NOMO-1 treated with dmso at 0.1 percent for 144 hours (cell line): Measurements from ENCODE around the gene REV1.
"Not testable (repeated sequence)": the region's sequence is repeated elsewhere in the genome, so short reads cannot be mapped to it uniquely, and the experiment has no call there.

Experiments used
- DNase-seq: peaks from one replicate; lab custom pipeline; 2025; ENCODE audit not compliant: unreplicated experiment; lab: John Stamatoyannopoulos, UW

REV1 gene

DNA sequence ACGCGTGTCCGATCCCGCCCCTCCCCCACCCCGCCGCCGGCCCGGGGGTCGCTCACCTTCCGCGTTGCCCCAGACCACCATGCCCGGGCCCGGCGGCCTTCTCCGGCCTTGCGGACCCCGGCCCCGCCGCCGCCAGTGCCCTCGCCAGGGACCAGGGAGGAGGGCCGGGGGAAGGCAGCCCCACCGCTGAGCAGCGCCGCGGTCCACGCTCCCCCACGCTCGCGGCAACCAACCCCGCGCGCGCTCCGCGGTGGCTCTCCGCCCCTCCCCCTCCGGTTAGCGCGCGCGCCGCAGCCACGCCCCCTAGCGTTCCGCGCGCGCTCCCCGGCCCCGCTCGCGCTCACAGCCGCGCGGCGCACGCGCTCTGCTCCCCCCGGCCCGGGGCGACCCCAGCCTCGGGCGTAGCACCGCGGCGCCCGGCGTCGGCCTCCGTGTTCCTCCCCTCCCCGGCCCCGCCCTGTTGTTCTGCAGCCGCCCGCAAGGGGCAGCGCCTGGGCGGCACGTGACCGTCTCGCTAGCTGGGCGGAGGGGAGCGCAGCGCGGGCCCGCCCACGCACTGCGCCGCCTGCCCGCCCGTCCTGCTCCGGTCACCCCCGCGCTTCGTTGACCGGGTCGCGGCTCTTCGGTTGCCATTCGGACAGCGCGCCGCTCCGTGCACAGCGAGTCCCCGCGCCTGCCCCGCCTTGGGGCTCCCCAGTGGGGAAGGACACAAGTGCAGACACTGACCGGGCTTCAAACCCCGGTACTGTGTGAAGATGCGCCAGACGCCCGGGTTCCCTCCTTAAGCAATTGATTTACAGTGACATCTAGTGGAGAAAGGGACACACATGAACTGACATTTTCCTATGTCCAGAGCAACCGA is at the start of gene REV1:
REV1 (minus strand) TSS at position 257 of the 862 bp plus-strand sequence. CDS start 25,042 bp downstream, outside the sequence.
- DNase-seq: peak; percentile 89

DNA sequence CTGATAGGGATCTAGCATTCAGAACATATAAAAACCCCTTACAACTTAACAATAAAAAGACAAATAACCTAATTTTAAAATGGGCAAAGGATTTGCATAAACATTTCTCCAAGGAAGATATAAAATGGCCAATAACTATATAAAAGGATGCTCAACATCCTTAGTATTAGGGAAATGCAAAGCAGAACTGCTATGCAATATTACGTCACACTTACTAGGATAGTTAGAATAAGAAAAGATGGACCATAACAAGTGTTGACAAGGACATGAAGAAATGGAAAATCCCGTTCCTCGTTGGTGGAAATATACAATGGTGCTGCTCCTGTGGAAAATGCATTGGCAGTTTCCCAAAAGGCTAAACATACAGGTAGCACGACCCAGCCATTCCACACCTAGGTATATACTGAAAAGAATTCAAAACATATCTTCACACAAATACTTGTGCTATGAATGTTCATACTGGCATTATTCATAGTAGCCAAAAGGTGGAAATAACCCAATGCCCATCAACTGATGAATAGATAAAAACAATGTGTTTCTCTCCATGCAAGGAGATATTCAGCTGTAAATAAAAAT is 48.2 kb upstream of the REV1 start:
- DNase-seq: no peak

DNA sequence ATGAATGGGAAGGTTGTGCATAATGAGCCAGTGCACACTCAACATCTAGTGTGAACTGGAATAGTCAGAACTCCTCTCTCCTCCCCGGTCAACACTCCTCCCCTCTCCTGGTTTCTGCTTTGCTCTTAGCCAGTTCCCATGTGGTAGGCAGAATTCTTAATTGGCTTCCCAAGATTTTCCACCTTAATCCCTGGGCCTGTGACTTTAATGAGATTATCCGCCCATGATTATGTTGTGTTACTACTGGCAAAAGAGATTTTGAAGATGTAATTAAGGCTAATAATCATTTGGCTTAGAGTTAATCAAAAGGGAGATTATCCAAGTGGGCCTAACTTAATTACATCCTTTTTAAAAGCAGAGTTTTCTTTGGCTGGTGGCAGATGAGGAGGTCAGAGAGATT is 34.2 kb upstream of the REV1 start:
- no peak for DNase-seq

DNA sequence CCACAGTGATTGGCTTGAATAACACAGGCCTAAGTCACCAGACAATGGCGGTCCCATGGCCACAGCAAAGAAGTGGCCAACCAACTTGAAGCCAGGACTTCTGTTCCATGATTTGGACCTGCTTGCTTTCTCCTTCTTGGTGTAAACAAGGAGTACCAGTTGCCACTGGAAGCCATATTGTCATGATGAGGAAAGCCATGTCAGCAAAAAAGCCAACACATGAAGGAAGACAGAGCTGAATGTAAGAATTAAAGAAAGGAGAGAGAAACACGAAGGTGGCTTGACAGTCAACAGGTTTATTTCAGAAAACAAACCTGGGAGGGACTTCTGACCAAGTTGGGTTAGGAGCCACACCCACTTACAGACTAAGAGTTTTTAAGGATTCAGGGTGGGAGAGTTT is 32.3 kb upstream of the REV1 start:
- no peak for DNase-seq

DNA sequence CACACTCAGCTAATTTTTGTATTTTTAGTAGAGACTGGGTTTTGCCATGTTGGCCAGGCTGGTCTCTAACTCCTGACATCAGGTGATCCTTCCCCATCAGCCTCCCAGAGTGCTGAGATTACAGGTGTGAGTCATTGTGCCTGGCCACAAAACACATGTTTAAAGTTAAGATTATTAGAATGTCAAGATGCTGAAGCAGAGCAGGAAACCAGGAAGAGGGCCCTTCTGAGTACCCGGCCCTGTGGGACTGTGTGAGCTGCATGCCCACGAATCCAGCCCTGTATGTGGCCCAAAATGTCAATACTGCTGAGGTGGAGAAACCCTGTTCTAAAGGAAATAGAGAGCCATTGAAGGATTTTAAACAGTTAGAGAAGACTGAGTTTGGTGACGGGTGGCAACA is 31.0 kb upstream of the REV1 start:
- DNase-seq: no peak

DNA sequence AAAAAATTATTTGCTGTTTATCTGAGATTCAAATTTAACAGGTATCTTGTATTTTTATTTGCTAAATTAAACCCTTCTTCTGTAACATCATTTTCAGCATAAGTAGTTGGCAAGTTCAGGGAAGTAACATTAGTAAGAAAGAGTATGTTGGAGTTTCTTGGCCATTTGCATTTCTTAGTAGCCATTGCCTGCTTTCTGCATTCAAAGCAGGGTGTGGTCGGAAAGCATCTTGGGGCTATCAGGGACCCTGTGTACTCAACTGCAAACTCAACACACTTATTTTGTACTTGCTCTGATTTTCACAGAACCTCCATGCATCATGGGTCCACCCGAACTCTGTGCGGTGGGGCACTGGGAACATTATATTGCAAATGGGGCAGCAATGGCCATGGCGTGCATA is 30.4 kb upstream of the REV1 start:
- DNase-seq: no peak

DNA sequence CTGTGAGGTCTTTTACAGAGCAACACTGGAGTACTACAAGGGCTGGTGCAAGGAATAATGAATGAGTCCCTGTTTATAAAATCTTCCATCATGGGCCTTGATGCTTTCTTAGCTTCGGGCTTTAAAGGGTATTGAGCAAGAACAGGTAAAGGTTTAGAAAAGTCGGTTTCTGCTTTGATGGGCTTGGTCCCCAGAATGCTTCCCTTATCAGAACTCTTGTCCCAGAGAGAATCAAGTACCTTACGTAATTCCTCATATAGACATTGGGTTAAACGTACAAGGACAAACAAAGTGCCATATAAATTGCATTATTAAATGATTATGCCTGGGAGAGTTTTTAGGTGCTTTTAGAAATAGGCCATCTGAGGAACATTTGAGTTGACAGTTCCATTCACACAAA is 24.5 kb upstream of the REV1 start:
- DNase-seq: no peak

DNA sequence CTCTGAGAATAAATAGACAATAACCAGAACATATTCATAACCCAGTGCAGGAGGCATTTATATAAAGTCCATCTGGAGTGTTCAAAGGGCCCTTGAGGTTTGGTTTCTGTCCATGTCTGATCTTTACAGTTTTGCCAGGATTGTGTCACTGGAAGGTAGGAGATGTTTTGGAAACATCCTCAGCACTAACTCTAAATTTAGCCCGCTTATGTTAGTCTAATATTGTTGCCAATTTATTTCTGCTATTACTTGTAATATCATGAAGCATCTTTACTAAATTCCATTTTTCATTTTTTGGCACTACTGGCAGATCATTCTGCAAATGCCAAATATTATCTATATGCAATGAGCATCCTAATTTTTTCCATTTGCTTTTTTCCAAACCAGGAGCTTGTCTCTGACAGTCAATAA is 22.4 kb upstream of the REV1 start:
- no peak for DNase-seq

DNA sequence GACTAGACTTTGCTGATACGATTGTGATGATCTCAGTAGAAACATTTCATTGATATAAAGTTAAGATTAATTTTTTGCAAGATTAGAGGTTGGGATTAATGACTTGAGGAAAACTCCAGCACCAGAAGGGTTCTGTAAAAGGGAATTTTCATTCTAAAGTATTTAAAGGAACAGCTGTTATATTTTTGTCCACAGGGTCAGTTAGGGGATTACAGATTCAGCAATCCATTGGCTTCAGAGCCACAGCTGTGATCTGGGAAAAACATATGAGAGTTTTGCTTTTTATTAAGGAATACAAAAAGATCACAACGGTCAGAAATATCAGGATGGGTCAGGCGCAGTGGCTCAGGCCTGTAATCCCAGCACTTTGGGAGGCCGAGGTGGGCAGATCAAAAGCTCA is 19.6 kb upstream of the REV1 start:
- DNase-seq: no peak

DNA sequence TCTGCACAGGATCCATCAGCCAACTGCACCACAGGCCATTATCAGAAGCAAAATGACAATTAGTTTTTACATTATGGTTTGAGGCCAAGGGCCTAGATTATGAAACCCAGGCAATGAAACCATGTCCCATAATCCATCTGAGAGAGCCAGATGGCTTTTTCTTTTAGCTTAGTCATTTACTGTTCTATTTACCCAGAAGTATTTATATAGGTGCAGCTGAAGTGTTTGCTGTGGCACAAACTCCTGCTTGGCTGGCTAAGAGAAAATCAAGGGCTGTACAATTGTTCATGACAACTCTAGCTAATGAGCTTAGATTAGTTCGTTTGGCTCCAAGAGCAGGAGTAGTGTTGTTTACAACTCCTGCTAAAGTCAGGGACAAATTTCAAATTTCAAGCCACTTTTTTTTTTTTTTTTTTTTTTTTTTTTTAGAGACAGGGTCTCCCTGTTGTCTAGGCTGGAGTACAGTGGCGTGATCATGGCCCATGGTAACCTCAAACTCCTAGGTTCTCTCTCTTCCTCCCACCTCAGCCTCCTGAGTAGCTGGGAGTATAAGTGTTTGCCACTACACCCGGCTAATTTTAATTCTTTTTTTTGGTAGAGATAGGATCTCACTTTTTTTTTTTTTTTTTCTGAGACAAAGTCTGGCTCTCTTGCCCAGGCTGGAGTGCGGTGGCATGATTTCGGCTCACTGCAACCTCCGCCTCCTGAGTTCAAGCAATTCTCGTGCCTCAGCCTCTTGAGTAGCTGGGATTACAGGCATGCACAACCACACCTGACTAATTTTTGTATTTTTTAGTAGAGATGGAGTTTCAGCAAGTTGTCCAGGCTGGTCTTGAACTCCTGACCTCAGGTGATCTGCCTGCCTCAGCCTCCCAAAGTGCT is 18.4 kb upstream of the REV1 start:
- no peak for DNase-seq

DNA sequence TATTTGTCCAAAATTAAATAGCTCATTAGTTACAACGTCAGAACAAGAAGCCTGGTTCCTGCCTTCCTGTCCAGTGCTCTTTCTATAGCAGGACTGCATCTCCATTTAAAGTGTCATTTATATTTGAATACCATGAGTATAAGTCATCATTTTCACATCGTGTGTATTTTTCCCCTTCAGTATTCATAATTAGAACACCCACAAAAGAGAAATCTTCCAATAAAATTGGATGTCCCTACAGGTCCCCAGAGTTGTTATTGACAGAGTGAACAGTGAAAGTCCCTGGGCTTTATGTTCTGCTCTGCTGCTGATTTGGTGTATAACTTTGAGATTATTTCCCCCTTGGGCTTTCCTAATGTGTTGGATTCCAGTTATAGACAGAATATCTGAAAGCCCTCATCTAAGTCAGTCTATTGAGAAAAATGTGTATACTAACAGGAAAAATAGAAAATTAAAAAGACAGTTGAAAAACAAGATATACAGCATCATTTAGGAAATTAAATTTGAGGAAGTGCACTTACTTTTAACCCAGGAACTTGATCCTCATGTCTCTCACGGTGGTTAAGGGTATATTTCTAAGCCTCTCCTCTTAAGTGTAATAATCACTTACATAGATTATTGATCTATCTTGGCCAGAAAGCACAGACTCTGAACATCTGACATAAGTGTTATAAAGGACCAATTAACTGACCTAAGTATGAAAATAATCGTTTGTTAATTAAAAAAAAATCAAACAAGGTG is 15.2 kb upstream of the REV1 start:
- no peak for DNase-seq

DNA sequence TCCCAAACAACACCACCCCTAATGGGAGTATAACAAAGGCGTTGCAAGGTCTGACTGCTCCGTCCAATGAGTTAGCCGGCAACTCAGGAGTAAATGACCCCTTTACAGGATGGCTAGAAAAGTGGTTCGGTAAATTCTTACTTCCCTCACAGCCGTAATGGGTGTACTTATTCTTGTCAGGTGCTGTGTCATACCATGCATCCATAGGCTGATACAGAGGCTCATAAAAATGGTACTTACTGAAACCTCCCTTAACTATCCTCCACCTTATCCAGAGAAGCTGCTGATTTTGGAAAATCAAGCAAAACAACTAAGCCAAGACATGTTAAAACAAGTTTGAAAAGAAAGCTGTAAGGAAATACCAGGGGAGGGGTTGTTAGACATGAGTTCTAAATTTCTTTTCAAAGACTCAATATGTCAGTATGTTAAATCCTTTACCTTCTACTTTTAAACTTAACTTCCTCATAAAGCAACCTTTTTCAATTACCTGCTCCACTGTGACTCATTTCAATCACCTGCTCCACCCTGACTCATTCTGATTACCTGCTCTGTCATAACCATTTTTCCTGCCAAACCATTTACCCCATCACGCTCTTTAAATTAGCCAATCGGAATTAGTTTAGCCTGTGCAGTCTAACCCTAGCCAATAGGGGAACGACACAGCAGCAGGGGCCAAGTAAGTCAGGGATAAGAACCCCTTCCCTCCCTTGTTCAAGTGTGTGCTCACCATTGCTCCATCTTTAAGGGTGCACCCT is 14.0 kb upstream of the REV1 start:
- DNase-seq: not testable (repeated sequence)

DNA sequence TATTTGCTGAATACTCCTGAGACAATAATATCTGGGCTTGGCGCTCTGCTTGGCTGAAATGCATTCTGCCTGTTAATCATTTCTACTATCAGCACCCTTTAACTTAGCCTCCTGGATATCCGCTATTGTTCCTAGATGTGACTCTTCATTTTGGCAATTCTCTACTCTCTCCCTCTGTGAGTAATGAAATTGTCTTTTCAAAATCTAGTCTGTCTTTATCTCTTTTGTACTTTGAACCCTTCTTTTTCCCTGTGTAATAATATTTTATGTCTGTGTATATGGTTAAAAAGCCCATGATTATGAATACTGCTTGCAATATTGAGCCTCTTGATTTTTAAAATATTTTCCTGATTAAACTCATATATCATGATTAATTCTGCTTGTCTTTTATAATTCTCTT is 6.2 kb upstream of the REV1 start:
- DNase-seq: no peak

DNA sequence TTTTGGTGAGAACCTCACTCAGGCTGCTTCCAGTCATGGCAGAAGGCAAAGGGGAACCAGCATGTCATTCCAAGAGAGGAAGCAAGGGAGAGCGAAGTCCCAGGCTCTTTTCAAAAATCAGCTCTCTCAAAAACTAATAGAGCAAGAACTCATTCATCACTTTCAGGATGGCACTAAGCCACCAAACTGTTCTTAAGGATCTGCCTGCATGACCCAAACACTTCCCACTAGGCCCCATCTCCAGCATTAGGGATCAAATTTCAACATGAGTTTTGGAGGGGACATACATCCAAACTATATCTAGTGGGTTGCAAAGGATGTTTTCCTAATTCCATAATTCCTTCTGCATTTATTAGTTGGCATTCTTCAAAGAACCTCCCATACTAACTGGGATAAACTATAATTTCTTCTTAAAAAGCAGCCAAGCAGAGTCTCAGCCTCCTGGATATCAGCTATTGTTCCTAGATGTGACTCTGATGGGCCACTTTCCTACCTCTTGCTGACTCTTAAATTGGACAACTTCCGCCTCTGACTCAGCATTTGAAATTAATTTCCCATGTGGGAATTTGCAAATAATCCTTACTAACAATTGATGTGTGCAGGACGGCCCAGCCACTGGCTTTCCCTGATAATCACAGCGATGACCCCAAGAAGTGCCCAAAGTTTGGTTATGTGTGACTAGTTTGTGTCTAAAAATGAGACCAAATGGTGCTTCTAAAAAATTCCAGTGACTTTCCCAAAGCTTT is 5.5 kb upstream of the REV1 start:
- no peak for DNase-seq

DNA sequence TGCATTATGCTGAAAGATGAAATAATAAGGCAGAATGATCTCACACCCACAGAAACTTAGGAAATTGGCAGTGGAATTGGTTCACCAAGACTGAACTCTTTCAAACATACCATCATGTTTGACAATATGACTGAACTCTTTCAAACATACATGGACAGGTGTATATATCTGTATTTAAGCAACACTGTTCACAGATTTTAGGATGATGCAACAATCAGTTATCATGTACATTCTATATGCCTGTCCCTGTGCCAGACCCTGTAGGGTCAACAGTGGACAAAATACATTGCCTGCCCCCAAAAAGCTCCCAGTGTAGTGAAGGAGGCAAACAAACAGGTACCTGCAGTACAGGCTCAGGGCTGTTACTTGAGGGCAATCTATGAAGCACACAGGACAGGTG is 2.9 kb upstream of the REV1 start:
- DNase-seq: no peak

DNA sequence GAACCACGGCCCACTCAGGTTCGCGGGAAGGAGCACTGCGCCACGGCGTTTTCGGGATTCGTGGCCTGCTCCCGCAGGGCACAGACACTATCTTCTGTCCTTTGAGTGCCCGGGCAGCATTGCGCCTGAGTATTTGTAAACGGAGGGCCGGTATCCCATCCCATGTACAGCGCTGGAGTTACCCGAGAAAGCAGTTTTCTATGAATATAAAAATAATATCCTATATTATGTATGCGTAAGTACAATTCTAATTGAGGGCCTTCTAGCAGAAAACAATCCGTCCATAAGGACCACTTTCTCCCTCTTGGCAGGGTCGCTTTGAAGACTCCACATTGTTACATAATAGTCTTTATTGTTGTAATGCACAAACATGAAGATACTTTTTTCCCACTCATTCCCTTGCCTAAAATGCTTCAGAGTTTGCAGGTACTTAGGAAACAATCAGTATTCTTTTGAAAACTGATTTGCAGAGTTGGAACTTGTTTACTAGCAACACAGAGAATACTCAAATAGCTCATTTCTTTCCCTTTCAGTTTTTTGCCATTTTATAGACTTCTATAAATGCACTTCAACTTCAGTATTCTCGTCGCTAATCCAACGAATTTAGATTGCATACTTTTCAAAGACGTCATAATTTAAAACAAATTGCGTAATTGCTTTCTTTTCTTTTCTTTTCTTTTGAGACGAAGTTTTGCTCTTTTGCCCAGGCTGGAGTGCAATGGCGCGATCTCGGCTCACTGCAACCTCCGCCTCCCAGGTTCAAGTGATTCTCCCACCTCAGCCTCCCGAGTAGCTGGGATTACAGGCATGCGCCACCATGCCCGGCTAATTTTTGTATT is 1.0 kb upstream of the REV1 start:
- no peak for DNase-seq

DNA sequence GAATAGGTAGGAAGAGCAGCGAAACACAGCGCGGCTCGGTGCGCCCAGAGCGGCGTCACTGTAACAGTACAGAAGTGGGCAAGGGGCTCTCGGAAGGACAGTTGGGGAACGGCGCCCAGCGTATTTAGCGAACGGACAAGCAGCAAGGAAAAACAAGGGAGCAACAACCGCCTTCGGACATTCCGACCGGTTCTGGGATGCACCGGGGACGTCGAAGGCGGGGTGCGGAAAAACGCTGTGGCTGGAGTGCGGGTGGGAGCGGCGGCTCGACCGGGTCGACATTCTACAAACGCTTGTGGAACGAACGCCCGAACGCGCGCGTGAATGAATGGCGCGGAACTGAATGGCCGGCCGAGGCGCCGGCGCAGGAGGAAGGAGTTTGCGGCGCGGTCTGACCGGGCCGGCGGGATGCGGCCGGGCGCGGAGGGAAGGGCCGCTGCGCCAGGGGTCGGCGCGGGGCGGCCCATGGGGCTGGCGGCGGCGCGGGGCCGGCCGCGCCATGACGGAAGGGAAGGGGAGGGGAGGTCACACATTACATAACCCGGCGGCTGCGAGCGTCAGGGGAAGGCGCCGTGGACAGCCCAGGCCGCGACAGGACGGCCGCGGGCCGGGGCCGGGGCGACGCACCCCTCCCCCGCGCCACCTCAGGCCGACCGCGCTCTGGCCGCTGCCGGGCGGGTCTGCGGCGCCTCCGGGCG is 605 bp downstream of the REV1 start:
- DNase-seq: peak; percentile 35

DNA sequence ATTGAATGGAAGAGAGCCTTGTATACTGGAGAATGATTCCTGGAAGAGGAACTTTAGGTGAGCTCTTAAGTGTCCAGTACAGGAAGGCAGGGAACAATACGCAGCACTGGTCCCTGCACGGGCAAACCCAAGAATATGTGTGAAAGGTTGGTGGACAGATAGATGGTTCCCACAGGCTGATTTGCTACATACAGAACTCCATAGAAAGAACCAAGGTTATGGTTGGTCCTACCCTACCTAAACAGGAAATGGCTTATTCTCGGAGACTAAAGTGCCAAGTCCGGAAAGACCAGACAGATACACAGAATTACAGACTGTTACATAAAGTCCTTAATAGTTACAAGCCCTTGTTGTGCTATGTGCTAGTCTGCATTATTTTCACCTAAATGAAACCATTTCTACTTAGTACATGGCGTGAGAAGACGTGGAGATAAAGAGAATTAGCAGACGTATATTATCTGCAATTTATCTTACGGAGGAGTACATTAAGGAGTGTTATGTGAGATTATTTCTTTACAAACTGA is 1.2 kb downstream of the REV1 start:
- DNase-seq: peak; percentile 14
